Endothelial cell of umbilical vein (primary cell): Measurements from ENCODE around the gene PRPF8. TPM values are rescaled to one million over a fixed set of nuclear protein-coding genes. Genes with fewer than 3 reads are reported as not detected.

ENCODE experiments used
- BruUV-seq: library from RNA; stranded (reverse); fragments of 400-500 nt; replicated peaks from 2 replicates; lab custom pipeline; 2021; lab: Mats Ljungman, UMichigan
- CTCF ChIA-PET: fragments of 300-600, 350-600 bp; sonication (Branson Sonifier 250); formaldehyde crosslinking; loops from one replicate; lab custom pipeline; 2021; ENCODE audit warnings: antibody characterized with exemption, inconsistent platforms; lab: Charles Lee
- POLR2A ChIA-PET: fragments of 300-600, 350-600 bp; sonication (Branson Sonifier 250); formaldehyde crosslinking; loops from one replicate; lab custom pipeline; 2021; ENCODE audit warnings: antibody characterized with exemption, inconsistent platforms; lab: Charles Lee
- DNase-seq: peaks from one replicate; pipeline ENCODE4 v3.0.0-alpha.2; 2011; ENCODE audit warnings: low read depth, low spot score
- FAIRE-seq: peaks from 2 replicates; lab custom pipeline; 2011; peaks lifted over from hg19 to GRCh38; lab: Jason Lieb, UNC
- H2AFZ ChIP-seq: 2 replicates; pipeline ENCODE4 v1.6.0; 2012; ENCODE audit warnings: low read depth, low read length, control low read depth, inconsistent platforms
- H3K27ac ChIP-seq: 2 replicates; pipeline ENCODE4 v1.5.1; 2011; ENCODE audit warnings: low read depth, mild to moderate bottlenecking, control low read depth, low read length, moderate library complexity; ENCODE audit not compliant: insufficient read depth
- H3K27me3 ChIP-seq, 2 experiments: 2 replicates each; pipeline versions ENCODE4 v1.6.0 to v1.6.1; 2011; ENCODE audit warnings: low read length in 2 of 2, mixed read lengths in 1 of 2; ENCODE audit not compliant: control insufficient read depth in 2 of 2, insufficient read depth in 2 of 2
- H3K36me3 ChIP-seq, 2 experiments: 2 replicates in 1 of 2; 3 replicates in 1 of 2; pipeline ENCODE4 v1.5.1; 2011; ENCODE audit warnings: low read length in 2 of 2, mild to moderate bottlenecking in 1 of 2, moderate library complexity in 1 of 2; ENCODE audit not compliant: control insufficient read depth in 2 of 2, insufficient read depth in 2 of 2; ENCODE audit errors: extremely low read depth in 1 of 2
- H3K4me1 ChIP-seq: 3 replicates; pipeline ENCODE4 v1.5.1; 2011; ENCODE audit warnings: mild to moderate bottlenecking, low read length; ENCODE audit not compliant: control insufficient read depth, insufficient read depth; ENCODE audit errors: extremely low read depth
- H3K4me2 ChIP-seq: 2 replicates; pipeline ENCODE4 v1.6.1; 2011; ENCODE audit warnings: low read length, control low read depth, mixed read lengths; ENCODE audit not compliant: insufficient read depth
- H3K4me3 ChIP-seq, 3 experiments: fragments of 200-600 bp in 1 of 3; sonication (generic), shearing (Covaris generic) in 1 of 3; replicated peaks in 1 of 3; 2 replicates each; pipeline ENCODE4 v1.5.1; 2011 to 2016; ENCODE audit warnings: control low read depth in 3 of 3, low read length in 3 of 3, mild to moderate bottlenecking in 2 of 3, inconsistent platforms in 1 of 3, low read depth in 1 of 3, moderate library complexity in 1 of 3; ENCODE audit not compliant: insufficient read depth in 1 of 3
- H3K79me2 ChIP-seq: 2 replicates; pipeline ENCODE4 v1.6.0; 2012; ENCODE audit warnings: low read length, inconsistent platforms; ENCODE audit not compliant: control insufficient read depth, insufficient read depth
- H3K9ac ChIP-seq: replicated peaks from 2 replicates; pipeline ENCODE3; 2011; ENCODE audit warnings: low read length, control low read depth; ENCODE audit not compliant: insufficient read depth; ENCODE audit errors: extremely low read depth
- H3K9me1 ChIP-seq: replicated peaks from 3 replicates; pipeline ENCODE4 v1.6.0; 2011; ENCODE audit warnings: mild to moderate bottlenecking, low read length; ENCODE audit not compliant: control insufficient read depth, insufficient read depth; ENCODE audit errors: extremely low read depth
- H3K9me3 ChIP-seq: replicated peaks from 2 replicates; pipeline ENCODE4 v1.5.1; 2012; ENCODE audit warnings: low read length, inconsistent platforms; ENCODE audit not compliant: control insufficient read depth, insufficient read depth
- H4K20me1 ChIP-seq: replicated peaks from 2 replicates; pipeline ENCODE3; 2011; ENCODE audit warnings: mild to moderate bottlenecking, low read length; ENCODE audit not compliant: control insufficient read depth, insufficient read depth; ENCODE audit errors: extremely low read depth
- CTCF ChIP-seq, 2 donors: IDR thresholded peaks; 1 replicate in 1 of 2; 2 replicates in 1 of 2; pipeline ENCODE4 v1.5.1; 2011; ENCODE audit warnings: low read length in 2 of 2, mild to moderate bottlenecking in 2 of 2, moderate library complexity in 2 of 2, control low read depth in 1 of 2, inconsistent platforms in 1 of 2, low read depth in 1 of 2; ENCODE audit not compliant: insufficient read depth in 1 of 2; ENCODE audit errors: extremely low read depth in 1 of 2
- EZH2 ChIP-seq: IDR thresholded peaks from 2 replicates; pipeline ENCODE4 v1.6.1; 2012; ENCODE audit warnings: borderline replicate concordance, low read depth, mild to moderate bottlenecking, moderate library complexity, low read length, inconsistent platforms; ENCODE audit not compliant: severe bottlenecking
- FOS ChIP-seq: IDR thresholded peaks from 2 replicates; pipeline ENCODE4 v1.6.1; 2011; ENCODE audit warnings: mild to moderate bottlenecking, low read length, moderate library complexity, borderline replicate concordance; ENCODE audit not compliant: insufficient read depth
- GATA2 ChIP-seq: IDR thresholded peaks from 2 replicates; pipeline ENCODE4 v1.7.0; 2011; ENCODE audit warnings: low read depth, mild to moderate bottlenecking, moderate library complexity, mixed read lengths, low read length; ENCODE audit not compliant: insufficient read length, insufficient read depth
- JUN ChIP-seq: IDR thresholded peaks from 2 replicates; pipeline ENCODE4 v1.6.1; 2011; ENCODE audit warnings: borderline replicate concordance, low read depth; ENCODE audit not compliant: insufficient read length, insufficient read depth
- POLR2A ChIP-seq: IDR thresholded peaks from 2 replicates; pipeline ENCODE4 v1.6.1; 2012; ENCODE audit warnings: low read depth, mild to moderate bottlenecking, control low read depth, low read length
- POLR2AphosphoS5 ChIP-seq: IDR thresholded peaks from 2 replicates; pipeline ENCODE4 v1.6.1; 2012; ENCODE audit warnings: low read depth, mild to moderate bottlenecking, control low read depth, low read length, moderate library complexity; ENCODE audit not compliant: insufficient read depth
- dilution Hi-C: fragments of 300-500 bp; cut with MboI; formaldehyde crosslinking; loops from one replicate; pipeline ENCODE4 v1.15.0; 2019; ENCODE audit warnings: low sequenced_read_pairs; ENCODE audit not compliant: extremely low pct_ligation_motif_present
- intact Hi-C: fragments of 100-400 bp; cut with micrococcal nuclease; formaldehyde crosslinking; loops from one replicate; pipeline ENCODE4 v1.10.0; 2022
- polyA plus RNA-seq, 4 experiments: library from polyadenylated mRNA; depleted of rRNA in 3 of 4; stranded (reverse) in 3 of 4; unstranded in 1 of 4; fragments of >200 nt; gene quantifications; 2 replicates each; pipeline versions ENCODE4 v1.2.1 to v1.2.3, GENCODE V29; 2011 to 2012; ENCODE audit warnings: missing spikeins in 1 of 4
- total RNA-seq: library from RNA; stranded (reverse); gene quantifications from 2 replicates; pipeline ENCODE4 v1.2.3, GENCODE V29; 2021
- TF ChIP-seq, protein P1 (sequence below): IDR thresholded peaks from 2 replicates; pipeline ENCODE4 v1.6.1; 2011; ENCODE audit not compliant: insufficient read depth, insufficient read length

The PRPF8 gene
- total and polyA plus RNA-seq, 2 donors (not counting 3 experiments of a cell fraction or from before 2014, with no cell fraction given) = 215 to 301 TPM

DNA sequence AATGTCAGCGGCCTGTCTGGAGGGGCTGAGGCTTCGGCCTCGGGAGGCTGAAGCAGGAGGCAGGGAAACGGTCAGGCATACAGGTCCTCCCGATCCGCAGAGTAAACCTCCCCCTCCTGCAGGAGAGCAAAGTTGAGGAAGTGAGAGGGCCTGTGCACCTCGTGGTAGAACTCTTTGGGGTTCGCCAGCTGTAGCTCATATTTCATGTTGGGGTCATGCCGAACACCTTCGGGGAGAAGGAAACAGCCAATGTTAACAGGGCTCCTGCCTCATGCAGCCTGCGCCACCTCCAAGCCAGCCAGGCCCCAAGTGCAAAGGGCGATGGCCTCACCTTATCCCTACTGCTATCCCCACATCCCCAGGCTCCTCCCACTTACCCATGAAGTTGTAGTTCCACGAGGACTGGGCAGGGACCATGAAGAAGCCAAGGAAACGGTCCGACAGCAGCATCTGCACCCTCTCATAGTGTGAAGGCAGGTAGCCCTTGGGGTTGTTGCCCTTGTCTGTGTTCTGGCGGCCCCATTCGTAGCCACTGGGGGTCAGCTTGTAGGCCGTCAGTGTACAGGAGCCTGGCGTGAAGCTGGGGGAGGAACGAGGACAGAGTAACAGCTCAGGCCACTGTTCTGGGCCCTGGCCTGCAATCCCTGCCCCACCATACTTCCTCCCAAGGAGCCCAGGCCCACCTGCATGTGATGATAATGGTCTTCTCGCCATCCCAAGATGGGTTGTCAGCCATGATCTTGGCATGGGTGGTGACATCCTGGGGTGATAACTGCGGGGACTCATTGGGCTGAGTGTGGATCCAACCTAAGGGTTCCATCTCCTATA lies 33.7 kb downstream of the PRPF8 start:
- dilution Hi-C loops = no loop called here
- no peak overlapping the region for H3K4me3 ChIP-seq
- FAIRE-seq (no peak), DNase-seq (no peak)
- peaks cover 25% of the 10 kb centered on the region for H3K4me1 ChIP-seq
- H3K27me3 ChIP-seq = no peaks in the 10 kb centered on the region
- H3K4me2 ChIP-seq = no peak overlapping the region
- H2AFZ ChIP-seq = no peak overlapping the region
- intact Hi-C loops = no loop called here
- H3K36me3 ChIP-seq = peaks cover 29 to 40% of the 10 kb centered on the region in 2 experiments
- H3K9ac ChIP-seq = no peak overlapping the region
- H3K79me2 ChIP-seq = no peaks in the 10 kb centered on the region
- H3K9me1 ChIP-seq = no peaks in the 10 kb centered on the region
- BruUV-seq = TSS peak; percentile 92
- no peak overlapping the region for H3K27ac ChIP-seq
- no peaks in the 10 kb centered on the region for H3K9me3 ChIP-seq
- TF ChIP-seq, protein P1, sequence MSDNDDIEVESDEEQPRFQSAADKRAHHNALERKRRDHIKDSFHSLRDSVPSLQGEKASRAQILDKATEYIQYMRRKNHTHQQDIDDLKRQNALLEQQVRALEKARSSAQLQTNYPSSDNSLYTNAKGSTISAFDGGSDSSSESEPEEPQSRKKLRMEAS = no peak
- no peak for TF ChIP-seq FOS
- no peaks in the 10 kb centered on the region for H4K20me1 ChIP-seq
- POLR2A ChIA-PET = interaction anchor here (0.6 kb wide), 1 partner anchor 171 kb away, joined by 6 read pairs; no protein-coding TSS in a partner anchor
- CTCF ChIA-PET = interaction anchor here (1.3 to 7.7 kb wide), 6 partner anchors 18 to 391 kb away, joined by 3 to 218 read pairs (median 6); no protein-coding TSS in a partner anchor

GRCh38 chr17:1649844-1650501 lies 34.7 kb downstream of the PRPF8 start, which contains the start of gene RILP:
TSS of gene RILP (minus strand) at chr17:1649866. CDS start at chr17:1649804, 62 bp downstream.
- Histone ChIP-seq H3K27ac (peak within 1 kb of the TSS; percentile 54), H3K9me3 (no peaks in the 10 kb centered on the region), H3K4me3 (peak within 1 kb of the TSS; percentile 10 to 52 (median 39)), H4K20me1 (no peaks in the 10 kb centered on the region), H3K27me3 (no peaks in the 10 kb centered on the region), H3K79me2 (peaks cover 6% of the 10 kb centered on the region), H3K4me1 (peaks cover 33% of the 10 kb centered on the region), H3K36me3 (peaks cover 27 to 35% of the 10 kb centered on the region in 2 experiments), H2AFZ (peak within 1 kb of the TSS; percentile 76), H3K9ac (peak within 1 kb of the TSS; percentile 20), H3K9me1 (no peaks in the 10 kb centered on the region), H3K4me2 (peak within 1 kb of the TSS; percentile 50)
- ChIA-PET CTCF (interaction anchor here (0.9 to 7.7 kb wide), 18 partner anchors 9 to 395 kb away, joined by 3 to 218 read pairs (median 7); partner anchors contain the start of genes INPP5K and SLC43A2), POLR2A (interaction anchor here (1.0 to 2.1 kb wide), 3 partner anchors 66 to 76 kb away, joined by 3 to 10 read pairs (median 9); no protein-coding TSS in a partner anchor)
- DNase-seq (peak; percentile 61), FAIRE-seq (peak; percentile 68)
- BruUV-seq = no TSS peak
- dilution Hi-C loops (no loop called here), intact Hi-C loops (loop anchor here (1.0 to 2.0 kb wide), 5 partner anchors 35 to 391 kb away; partner anchors contain the start of genes INPP5K and PRPF8)
- no peak for TF ChIP-seq GATA2
- TF ChIP-seq POLR2A = no peak
- TF ChIP-seq POLR2AphosphoS5 = no peak
- TF ChIP-seq CTCF (IDR thresholded peaks at IDR 0.05; ENCODE audit: extremely low read depth in 1 of 2, insufficient read depth in 1 of 2, low read depth in 1 of 2, low read length in 2 of 2) = no peak
- no peak for TF ChIP-seq FOS
- no peak for TF ChIP-seq EZH2
- TF ChIP-seq, protein P1 = no peak
- no peak for TF ChIP-seq JUN
